ENCODE results near the gene PGAM5. TPM values are rescaled to one million over a fixed set of nuclear protein-coding genes. Genes with fewer than 3 reads are reported as not detected.

PGAM5 gene
- total RNA-seq, 1 donor from 2014 or later, result 29.1 TPM

- no peak overlapping the region for H3K4me3 Mint-ChIP-seq (ENCODE audit: unreplicated experiment)
- H3K36me3 Mint-ChIP-seq (ENCODE audit: unreplicated experiment), result peaks cover 5% of the 10 kb centered on the region
- no peak for TF ChIP-seq CTCF (IDR thresholded peaks at IDR 0.05; ENCODE audit: partially characterized antibody, unreplicated experiment)
- peaks cover 3% of the 10 kb centered on the region for H3K27me3 Mint-ChIP-seq (ENCODE audit: unreplicated experiment)
- H3K9me3 Mint-ChIP-seq (ENCODE audit: unreplicated experiment), result no peaks in the 10 kb centered on the region
- H3K27ac Mint-ChIP-seq (ENCODE audit: unreplicated experiment), result no peak overlapping the region
- no peak for DNase-seq
- H3K4me1 Mint-ChIP-seq (ENCODE audit: low read depth, unreplicated experiment), result no peaks in the 10 kb centered on the region
Observed at GRCh38 chr12:132741620-132742019, 31.0 kb downstream of the PGAM5 start.

GRCh38 chr12:132743831-132744230 lies 33.2 kb downstream of the PGAM5 start:
- H3K27ac Mint-ChIP-seq (ENCODE audit: unreplicated experiment), result no peak overlapping the region
- H3K36me3 Mint-ChIP-seq (ENCODE audit: unreplicated experiment), result peaks cover 5% of the 10 kb centered on the region
- H3K9me3 Mint-ChIP-seq (ENCODE audit: unreplicated experiment), result no peaks in the 10 kb centered on the region
- no peaks in the 10 kb centered on the region for H3K4me1 Mint-ChIP-seq (ENCODE audit: low read depth, unreplicated experiment)
- no peak for TF ChIP-seq CTCF (IDR thresholded peaks at IDR 0.05; ENCODE audit: partially characterized antibody, unreplicated experiment)
- no peak for DNase-seq
- peaks cover 1% of the 10 kb centered on the region for H3K27me3 Mint-ChIP-seq (ENCODE audit: unreplicated experiment)
- no peak overlapping the region for H3K4me3 Mint-ChIP-seq (ENCODE audit: unreplicated experiment)

- Mint-ChIP-seq H3K27me3 (ENCODE audit: unreplicated experiment) (peaks cover 1% of the 10 kb centered on the region), H3K4me3 (ENCODE audit: unreplicated experiment) (no peak overlapping the region), H3K4me1 (ENCODE audit: low read depth, unreplicated experiment) (no peaks in the 10 kb centered on the region), H3K36me3 (ENCODE audit: unreplicated experiment) (peaks cover 5% of the 10 kb centered on the region), H3K9me3 (ENCODE audit: unreplicated experiment) (no peaks in the 10 kb centered on the region), H3K27ac (ENCODE audit: unreplicated experiment) (no peak overlapping the region)
- DNase-seq, result no peak
- no peak for TF ChIP-seq CTCF (IDR thresholded peaks at IDR 0.05; ENCODE audit: partially characterized antibody, unreplicated experiment)
Observed at GRCh38 chr12:132746613-132747012, 36.0 kb downstream of the PGAM5 start.

GRCh38 chr12:132747395-132747794 lies 36.8 kb downstream of the PGAM5 start:
- H3K9me3 Mint-ChIP-seq (ENCODE audit: unreplicated experiment), result no peaks in the 10 kb centered on the region
- no peak for TF ChIP-seq CTCF (IDR thresholded peaks at IDR 0.05; ENCODE audit: partially characterized antibody, unreplicated experiment)
- H3K36me3 Mint-ChIP-seq (ENCODE audit: unreplicated experiment), result peaks cover 5% of the 10 kb centered on the region

GRCh38 chr12:132747896-132748295 lies 37.3 kb downstream of the PGAM5 start:
- Mint-ChIP-seq H3K27me3 (ENCODE audit: unreplicated experiment) (peaks cover 1% of the 10 kb centered on the region), H3K4me3 (ENCODE audit: unreplicated experiment) (no peak overlapping the region), H3K4me1 (ENCODE audit: low read depth, unreplicated experiment) (no peaks in the 10 kb centered on the region), H3K27ac (ENCODE audit: unreplicated experiment) (no peak overlapping the region), H3K36me3 (ENCODE audit: unreplicated experiment) (peaks cover 5% of the 10 kb centered on the region), H3K9me3 (ENCODE audit: unreplicated experiment) (no peaks in the 10 kb centered on the region)
- no peak for DNase-seq
- TF ChIP-seq CTCF (IDR thresholded peaks at IDR 0.05; ENCODE audit: partially characterized antibody, unreplicated experiment), result no peak

More at GRCh38 chr12:132747395-132747794, 36.8 kb downstream of the PGAM5 start:
- Mint-ChIP-seq H3K4me3 (ENCODE audit: unreplicated experiment) (no peak overlapping the region), H3K27me3 (ENCODE audit: unreplicated experiment) (peaks cover 1% of the 10 kb centered on the region), H3K4me1 (ENCODE audit: low read depth, unreplicated experiment) (no peaks in the 10 kb centered on the region), H3K27ac (ENCODE audit: unreplicated experiment) (no peak overlapping the region)
- DNase-seq, result no peak

Data from glutamatergic neuron (in vitro differentiated cells).